Activated T-cell treated with anti-CD3 and anti-CD28 coated beads, Interleukin-2, amount 50 U/mL, for 48 hours (primary cell): ENCODE results near the gene C1QA.
"Not testable (repeated sequence)": the region's sequence is repeated elsewhere in the genome, so short reads cannot be mapped to it uniquely, and the experiment has no call there.

ENCODE experiments used
- DNase-seq, 2 experiments: peaks; one replicate each; pipeline ENCODE4 v3.0.0-alpha.2; 2020

The C1QA gene

DNA sequence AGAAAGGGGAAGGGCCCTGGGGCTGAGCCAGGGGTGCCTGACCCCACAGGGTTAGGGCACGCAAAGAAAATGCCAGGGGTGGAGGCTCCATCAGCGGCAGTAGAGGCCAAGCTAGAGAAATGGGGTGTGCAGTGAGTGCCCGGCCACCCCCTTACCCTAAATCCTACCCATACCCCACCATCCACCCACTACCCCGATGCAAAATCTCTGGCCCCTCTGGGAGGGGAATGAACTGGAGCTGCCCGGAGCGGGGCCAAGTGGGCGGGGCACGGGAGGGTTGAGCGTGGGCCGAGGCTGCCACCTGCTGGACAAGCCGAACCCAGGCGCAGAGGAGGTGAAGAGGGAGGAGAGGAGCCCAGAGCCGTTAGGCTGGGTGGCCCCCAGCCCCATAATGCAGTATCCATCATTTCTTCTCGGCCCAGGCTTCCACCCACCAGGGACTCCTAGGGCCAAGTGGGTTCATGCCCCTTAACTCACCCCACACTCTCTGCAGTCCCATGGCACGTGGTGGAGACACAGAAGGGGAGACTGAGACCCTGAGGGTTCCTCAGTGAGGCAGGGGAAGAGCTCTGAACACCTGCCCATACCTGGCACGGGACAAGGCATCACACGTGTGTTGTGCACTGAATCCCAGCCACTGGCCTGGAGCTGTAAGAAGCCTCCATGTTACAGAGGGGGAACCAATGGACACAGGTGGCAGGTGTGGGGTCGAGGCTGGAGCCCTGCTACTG is 5.6 kb downstream of the C1QA start:
- DNase-seq, result peak; percentile 82 to 84

GRCh38 chr1:22643381-22643780 is 7.0 kb downstream of the C1QA start, which contains the start of gene C1QC:
Gene C1QC (plus strand): TSS chr1:22643633. CDS start chr1:22644024, 391 bp downstream.
- no peak for DNase-seq

- DNase-seq, result no peak
Observed at GRCh38 chr1:22643928-22644327, 7.5 kb downstream of the C1QA start.

- DNase-seq, result no peak
Observed at GRCh38 chr1:22645931-22646330, 9.5 kb downstream of the C1QA start.

GRCh38 chr1:22646384-22646783 is 10.0 kb downstream of the C1QA start:
- no peak for DNase-seq

DNA sequence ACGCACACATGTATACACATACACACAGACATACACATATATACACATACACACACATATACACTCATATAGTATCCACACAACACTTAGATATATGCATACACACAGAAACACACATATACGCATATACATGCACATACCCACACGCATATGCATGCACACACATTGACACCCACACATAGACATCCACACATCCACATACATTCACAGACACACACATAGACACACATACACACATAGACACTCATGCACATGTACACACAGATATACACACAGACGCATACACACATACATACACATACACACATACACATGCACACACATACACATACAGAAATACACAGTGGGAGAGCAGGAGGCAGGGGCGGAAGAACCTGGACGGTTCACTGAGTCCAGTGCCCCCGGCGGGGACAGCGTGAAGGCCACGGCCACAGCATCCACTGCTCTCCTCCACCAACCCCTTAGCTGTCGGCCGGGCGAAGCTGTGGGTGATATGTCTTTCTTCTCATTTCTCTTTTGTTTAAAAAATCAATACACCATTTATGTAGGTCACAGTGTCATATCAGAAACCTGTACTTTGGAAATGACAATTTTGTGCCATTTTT is 13.8 kb downstream of the C1QA start:
- DNase-seq, result no peak

DNA sequence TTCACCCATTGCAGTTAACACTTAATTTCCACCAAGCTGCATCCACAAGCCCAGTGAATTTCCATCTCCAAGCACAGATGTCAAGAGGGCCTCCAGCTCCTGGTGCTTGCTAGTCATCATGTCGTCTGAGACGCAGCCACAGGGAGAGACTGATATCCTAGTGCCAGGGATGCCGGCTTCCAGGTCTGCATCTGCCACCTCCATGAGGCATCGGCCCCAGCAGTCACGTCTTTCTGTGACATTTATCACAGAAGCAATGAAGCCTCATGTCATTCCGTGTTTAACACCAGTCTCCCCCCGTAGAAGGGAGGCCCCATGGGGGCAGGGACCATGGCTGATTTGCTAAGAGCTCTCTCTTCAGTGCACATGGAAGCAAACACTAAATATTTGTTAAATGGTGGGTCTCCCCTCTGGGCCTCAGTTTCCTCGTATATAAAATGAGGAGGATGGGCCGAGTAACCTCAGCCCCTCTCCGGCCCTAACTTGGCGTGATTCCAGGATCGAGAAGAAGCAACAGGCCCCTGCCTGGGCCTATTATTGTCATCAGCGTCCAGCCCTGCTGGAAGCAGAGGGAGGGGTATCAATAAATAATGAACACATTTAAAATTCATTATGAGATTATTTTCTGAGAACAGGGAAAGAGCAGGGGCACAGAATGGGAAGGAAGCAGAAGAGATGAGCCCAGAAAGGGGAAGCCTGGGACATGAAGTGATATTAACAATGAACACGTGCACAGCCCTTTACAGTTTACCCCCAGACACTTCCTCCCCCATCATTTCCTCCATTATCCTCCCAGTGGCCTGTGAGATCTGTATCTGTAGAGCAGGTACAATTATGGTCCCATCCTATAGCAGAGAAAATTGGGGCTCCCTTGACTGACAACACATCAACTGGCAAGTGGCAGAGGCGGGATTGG is 15.8 kb downstream of the C1QA start:
- DNase-seq, result no peak

GRCh38 chr1:22652881-22653316 is 16.5 kb downstream of the C1QA start, which contains the start of gene C1QB:
Gene C1QB (plus strand): TSS chr1:22653236. CDS start chr1:22659463, 6,227 bp downstream.
- DNase-seq, result no peak

- DNase-seq, result no peak
Observed at GRCh38 chr1:22654692-22655091, 18.3 kb downstream of the C1QA start.

DNA sequence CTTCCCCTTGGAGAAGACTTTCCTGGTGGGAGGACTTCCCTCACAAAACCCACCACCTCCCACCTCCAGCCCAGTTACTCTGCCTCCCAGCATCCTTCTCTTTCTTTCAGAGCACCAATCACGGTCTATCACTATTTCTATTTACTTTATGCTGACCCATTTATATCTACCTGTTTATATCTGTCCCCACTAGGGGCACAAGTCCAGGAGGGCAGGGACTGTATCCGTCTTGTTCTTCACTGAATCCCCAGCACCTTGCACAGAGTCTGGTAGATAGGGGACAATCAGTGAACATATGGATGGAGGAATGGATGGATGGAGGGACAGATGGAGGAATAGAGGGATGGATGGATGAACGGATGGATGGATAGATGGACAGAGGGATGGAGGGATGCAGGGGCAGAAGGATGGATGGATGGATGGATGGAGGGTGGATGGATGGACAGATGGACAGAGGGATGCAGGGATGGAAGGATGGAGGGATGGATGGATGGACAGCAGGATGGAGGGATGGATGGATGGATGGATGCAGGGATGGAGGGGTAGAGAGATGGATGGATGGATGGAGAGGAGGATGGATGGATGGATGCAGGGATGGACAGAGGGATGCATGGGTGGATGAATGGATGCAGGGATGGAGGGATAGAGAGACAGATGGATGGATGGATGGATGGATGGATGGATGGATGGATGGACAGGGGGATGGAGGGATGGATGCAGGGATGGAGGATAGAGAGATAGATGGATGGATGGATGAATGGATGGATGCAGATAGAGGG is 22.1 kb downstream of the C1QA start:
- no peak for DNase-seq

- DNase-seq, result no peak
Observed at GRCh38 chr1:22660716-22661241, 24.4 kb downstream of the C1QA start.

GRCh38 chr1:22661880-22662279 is 25.5 kb downstream of the C1QA start:
- DNase-seq, result no peak

- DNase-seq, result no peak
Observed at GRCh38 chr1:22662318-22662717, 25.9 kb downstream of the C1QA start.

GRCh38 chr1:22662986-22663408 is 26.6 kb downstream of the C1QA start:
- no peak for DNase-seq

DNA sequence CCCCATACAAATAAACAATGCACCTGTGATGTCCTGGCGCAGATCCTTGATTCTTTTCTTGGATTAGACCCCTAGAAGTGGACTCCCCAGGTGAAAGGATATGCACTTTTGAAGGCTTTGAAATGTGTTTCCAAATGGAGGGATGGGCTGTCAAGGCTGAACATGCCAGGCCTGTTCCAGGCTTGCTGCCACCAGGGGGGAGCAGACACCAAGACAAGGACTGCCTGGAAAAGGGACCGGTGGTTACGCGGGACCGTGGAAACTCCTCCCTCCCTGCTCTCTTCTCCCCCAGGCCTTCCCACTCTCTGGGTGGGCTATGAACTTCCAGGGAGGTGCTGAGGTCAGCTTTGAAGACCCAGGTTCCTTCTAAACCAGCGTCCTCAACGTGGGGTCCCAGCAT is 29.3 kb downstream of the C1QA start:
- DNase-seq, result no peak

GRCh38 chr1:22666412-22666811 is 30.0 kb downstream of the C1QA start:
- no peak for DNase-seq

GRCh38 chr1:22668840-22669239 is 32.4 kb downstream of the C1QA start:
- not testable (repeated sequence) for DNase-seq

DNA sequence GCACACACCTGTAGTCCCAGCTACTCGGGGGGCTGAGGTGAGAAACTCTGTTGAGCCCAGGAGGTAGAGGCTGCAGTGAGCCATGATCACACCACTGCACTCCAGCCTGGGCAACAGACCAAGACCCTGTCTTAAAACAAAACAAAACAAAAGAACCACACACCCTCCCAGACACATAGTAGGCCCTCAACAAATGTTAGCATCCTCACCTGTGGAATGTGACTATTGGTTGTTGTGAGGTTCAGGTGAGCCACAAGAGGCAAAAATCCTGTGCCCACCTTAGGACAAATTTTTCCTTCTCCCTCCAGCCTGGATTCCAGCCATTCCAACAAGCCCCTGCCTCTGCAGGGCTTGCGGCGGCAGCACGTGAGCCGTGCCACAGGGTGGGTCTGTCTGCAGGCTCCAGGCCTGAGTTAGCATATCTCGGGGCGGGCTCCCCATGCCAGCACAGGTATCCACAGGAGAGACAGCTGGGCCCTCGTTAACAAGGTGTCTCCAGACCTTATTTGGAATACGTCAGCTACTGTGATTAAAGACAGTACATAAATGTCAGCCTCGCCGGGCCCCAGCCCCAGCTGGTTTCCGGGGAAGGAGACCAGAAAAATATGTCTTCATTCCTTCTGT is 34.0 kb downstream of the C1QA start:
- no peak for DNase-seq

- no peak for DNase-seq
Observed at GRCh38 chr1:22671999-22672398, 35.6 kb downstream of the C1QA start.

GRCh38 chr1:22673486-22674409 is 37.3 kb downstream of the C1QA start:
- DNase-seq, result peak; percentile 50 to 58

- no peak for DNase-seq
Observed at GRCh38 chr1:22674410-22674749, 38.0 kb downstream of the C1QA start.
